Right lobe of liver (tissue), 6 donors: Measurements from ENCODE around the gene SH3D21. TPM values are rescaled to one million over a fixed set of nuclear protein-coding genes. Genes with fewer than 3 reads are reported as not detected.

Experiments
- ATAC-seq, 4 donors: fragments of 200-7000 bp; cut with Tn5 transposase; one replicate each; pipeline ENCODE4 v1.9.1; 2020; ENCODE audit warnings: mild to moderate bottlenecking in 4 of 4, moderate library complexity in 4 of 4
- DNase-seq, 3 donors: peaks; one replicate each; pipeline ENCODE4 v3.0.0-alpha.2; 2020
- H3K27ac ChIP-seq, 3 donors: fragments of 200-600 bp; one replicate each; pipeline ENCODE4 v1.8.0; 2022
- H3K27me3 ChIP-seq, 2 donors: fragments of 200-600 bp; one replicate each; pipeline ENCODE4 v1.8.0; 2022
- H3K36me3 ChIP-seq, 4 donors: fragments of 200-600 bp; sonication (generic) in 1 of 4; one replicate each; pipeline versions ENCODE4 v1.5.1 to v1.8.0; 2017 to 2022; ENCODE audit warnings: control low read depth in 1 of 4
- H3K4me1 ChIP-seq, 4 donors: fragments of 200-600 bp; sonication (generic) in 1 of 4; one replicate each; pipeline versions ENCODE4 v1.5.1 to v1.8.0; 2017 to 2022; ENCODE audit warnings: control low read depth in 1 of 4
- H3K4me3 ChIP-seq, 3 donors: fragments of 200-600 bp; one replicate each; pipeline ENCODE4 v1.8.0; 2022
- H3K9me3 ChIP-seq, 4 donors: fragments of 200-600 bp; sonication (generic) in 1 of 4; one replicate each; pipeline versions ENCODE4 v1.5.1 to v1.8.0; 2017 to 2022; ENCODE audit warnings: control low read depth in 1 of 4
- POLR2A ChIP-seq: fragments of 450-650 bp; IDR thresholded peaks from one replicate; pipeline ENCODE4 v1.6.1; 2017; ENCODE audit warnings: antibody characterized with exemption, mild to moderate bottlenecking
- WGBS: methylation state at CpG from one replicate; pipeline ENCODE4 v1.1.6; 2018; ENCODE audit warnings: low coverage, low lambda C conversion rate; ENCODE audit not compliant: insufficient coverage; ENCODE audit errors: missing lambda C conversion rate; 5-methylcytosine and 5-hydroxymethylcytosine counted together
- intact Hi-C, 2 donors: fragments of 100-400 bp; cut with DNase I; formaldehyde crosslinking; loops; one replicate each; pipeline versions ENCODE4 v1.11.2 to v1.14.1; 2022
- long read RNA-seq: library from polyadenylated mRNA; unstranded; transcript quantifications from one replicate; pipeline ENCODE4 v2.0.0, GENCODE V29; 2019
- total RNA-seq, 6 experiments: library from RNA; depleted of rRNA in 2 of 6; stranded (reverse); fragments of >200 nt in 2 of 6; fragmentation: NEBNext Ultra II Directional in 3 of 6; extraction: Animal tissue kit (Norgen Biotek cat#: 25700) in 3 of 6; gene quantifications; one replicate each; pipeline versions ENCODE4 v1.1.0 to v1.2.4, GENCODE V29; 2016 to 2023
- TF ChIP-seq, protein P1 (sequence below), 4 donors: fragments of 200-600 bp in 3 of 4; fragments of 450-650 bp in 1 of 4; IDR thresholded peaks; one replicate each; pipeline versions ENCODE4 v1.5.1 to v1.8.0; 2016 to 2022; ENCODE audit warnings: antibody characterized with exemption in 4 of 4, mild to moderate bottlenecking in 2 of 4
- donor health status: DM: no; HTN: yes; CAD: no.
- donor health status: DM: no; HTN: no; CAD: no.
- donor health status: DM: no; HTN: no; CAD: no.
- donor health status: DM: no; HTN: yes; CAD: no.
- donor health status: DM: no; HTN: yes; CAD: no.

Gene SH3D21
- 1 to 10 TPM in 4 of 6 experiments, under 1 TPM in 2; 0.50 to 5.1 (median 1.2) TPM for total RNA-seq
- long read RNA-seq, result 0 reads

DNA sequence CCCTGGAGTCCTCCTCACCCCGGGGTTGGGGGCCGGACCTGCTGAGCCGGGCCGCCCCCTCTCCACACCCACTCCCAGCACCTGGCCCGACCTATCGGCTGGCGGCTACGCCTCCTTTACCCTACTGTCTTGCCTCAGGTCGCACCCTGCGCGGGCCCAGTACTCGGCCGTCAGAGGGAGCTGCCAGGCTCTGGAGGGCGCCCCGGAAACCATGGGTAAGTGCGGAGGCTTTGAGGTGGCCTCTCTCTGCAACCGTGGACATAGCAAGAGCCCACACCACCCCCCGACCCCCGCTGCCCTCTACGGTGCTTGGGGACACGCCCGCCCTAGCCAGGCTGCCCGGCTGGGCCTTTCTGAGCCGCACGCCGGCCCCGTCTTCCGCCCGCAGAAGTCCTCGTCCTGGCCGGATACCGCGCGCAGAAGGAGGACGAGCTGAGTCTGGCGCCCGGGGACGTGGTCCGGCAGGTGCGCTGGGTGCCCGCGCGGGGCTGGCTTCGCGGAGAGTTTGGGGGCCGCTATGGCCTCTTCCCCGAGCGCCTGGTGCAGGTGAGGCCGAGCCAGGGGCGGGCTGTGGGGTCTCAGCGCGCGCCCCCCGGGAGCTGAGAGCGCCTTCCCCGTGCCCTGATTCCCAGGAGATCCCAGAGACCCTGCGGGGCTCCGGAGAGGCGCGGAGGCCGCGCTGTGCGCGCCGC lies at the start of gene SH3D21:
Gene SH3D21 (plus strand): TSS at position 159 of the 692 bp plus-strand sequence. CDS start 53 bp downstream, at position 212.
- ATAC-seq (peak; percentile 63 to 74 (median 74)), DNase-seq (peak; percentile 71 to 79 (median 79))
- WGBS, result 3% methylated on average over 10 of the region's 65 CpGs
- peak within 1 kb of the TSS; percentile 68 to 78 (median 68) for H3K4me3 ChIP-seq
- H3K36me3 ChIP-seq, result peaks cover 3 to 34% (median 10%) of the 10 kb centered on the region in 4 donors
- no peaks in the 10 kb centered on the region for H3K9me3 ChIP-seq
- peak within 1 kb of the TSS; percentile 26 to 69 (median 46) for H3K27ac ChIP-seq
- no peaks in the 10 kb centered on the region for H3K27me3 ChIP-seq
- intact Hi-C loops, result no loop called here
- no peak for TF ChIP-seq POLR2A
- TF ChIP-seq, protein P1, sequence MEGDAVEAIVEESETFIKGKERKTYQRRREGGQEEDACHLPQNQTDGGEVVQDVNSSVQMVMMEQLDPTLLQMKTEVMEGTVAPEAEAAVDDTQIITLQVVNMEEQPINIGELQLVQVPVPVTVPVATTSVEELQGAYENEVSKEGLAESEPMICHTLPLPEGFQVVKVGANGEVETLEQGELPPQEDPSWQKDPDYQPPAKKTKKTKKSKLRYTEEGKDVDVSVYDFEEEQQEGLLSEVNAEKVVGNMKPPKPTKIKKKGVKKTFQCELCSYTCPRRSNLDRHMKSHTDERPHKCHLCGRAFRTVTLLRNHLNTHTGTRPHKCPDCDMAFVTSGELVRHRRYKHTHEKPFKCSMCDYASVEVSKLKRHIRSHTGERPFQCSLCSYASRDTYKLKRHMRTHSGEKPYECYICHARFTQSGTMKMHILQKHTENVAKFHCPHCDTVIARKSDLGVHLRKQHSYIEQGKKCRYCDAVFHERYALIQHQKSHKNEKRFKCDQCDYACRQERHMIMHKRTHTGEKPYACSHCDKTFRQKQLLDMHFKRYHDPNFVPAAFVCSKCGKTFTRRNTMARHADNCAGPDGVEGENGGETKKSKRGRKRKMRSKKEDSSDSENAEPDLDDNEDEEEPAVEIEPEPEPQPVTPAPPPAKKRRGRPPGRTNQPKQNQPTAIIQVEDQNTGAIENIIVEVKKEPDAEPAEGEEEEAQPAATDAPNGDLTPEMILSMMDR (IDR thresholded peaks at IDR 0.05), result peak in 2 of 4 donors; percentile 1 to 29
- H3K4me1 ChIP-seq, result peaks cover 0 to 4% (median 0%) of the 10 kb centered on the region in 4 donors

DNA sequence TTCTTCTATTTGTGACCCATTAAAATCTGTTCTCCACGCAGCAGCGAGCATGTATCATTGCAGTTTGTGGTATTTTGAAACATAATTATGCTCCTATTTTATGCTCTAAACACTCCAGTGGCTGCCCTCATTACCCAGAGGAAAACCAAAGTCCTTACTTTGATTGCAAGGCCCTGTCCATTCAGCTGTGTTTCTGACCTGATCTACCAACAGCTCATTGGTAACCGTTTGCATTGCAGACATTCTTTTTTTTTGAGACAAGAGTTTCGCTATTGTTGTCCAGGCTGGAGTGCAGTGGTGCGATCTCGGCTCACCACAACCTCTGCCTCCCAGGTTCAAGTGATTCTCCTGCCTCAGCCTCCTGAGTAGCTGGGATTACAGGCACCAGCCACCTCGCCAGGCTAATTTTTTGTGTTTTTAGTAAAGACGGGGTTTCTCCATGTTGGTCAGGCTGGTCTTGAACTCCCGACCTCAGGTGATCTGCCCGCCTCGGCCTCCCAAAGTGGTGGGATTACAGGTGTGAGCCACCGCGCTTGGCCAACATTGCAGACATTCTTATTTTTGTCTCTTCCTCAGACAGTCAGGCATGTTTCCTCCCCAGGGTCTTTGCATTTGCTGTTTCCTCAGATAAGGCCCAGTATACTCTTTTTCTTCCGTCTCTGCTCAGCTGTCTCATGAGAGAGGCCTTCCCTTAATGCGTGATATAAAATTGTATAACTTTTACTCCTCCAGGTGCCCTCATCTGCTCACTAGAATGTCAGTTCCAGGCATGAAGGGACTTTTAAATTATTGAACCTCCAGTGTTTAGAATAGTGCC lies 49.4 kb upstream of the SH3D21 start:
- intact Hi-C loops, result no loop called here
- H3K9me3 ChIP-seq, result no peaks in the 10 kb centered on the region
- H3K4me1 ChIP-seq, result peaks cover 0 to 58% (median 21%) of the 10 kb centered on the region in 4 donors
- ATAC-seq (no peak), DNase-seq (no peak)
- no peaks in the 10 kb centered on the region for H3K27me3 ChIP-seq
- peaks cover 0 to 19% (median 3%) of the 10 kb centered on the region in 4 donors for H3K36me3 ChIP-seq
- WGBS, result 76% methylated on average over 8 of the region's 15 CpGs
- TF ChIP-seq, protein P1 (IDR thresholded peaks at IDR 0.05), result no peak
- H3K27ac ChIP-seq, result no peak overlapping the region
- no peak overlapping the region for H3K4me3 ChIP-seq

DNA sequence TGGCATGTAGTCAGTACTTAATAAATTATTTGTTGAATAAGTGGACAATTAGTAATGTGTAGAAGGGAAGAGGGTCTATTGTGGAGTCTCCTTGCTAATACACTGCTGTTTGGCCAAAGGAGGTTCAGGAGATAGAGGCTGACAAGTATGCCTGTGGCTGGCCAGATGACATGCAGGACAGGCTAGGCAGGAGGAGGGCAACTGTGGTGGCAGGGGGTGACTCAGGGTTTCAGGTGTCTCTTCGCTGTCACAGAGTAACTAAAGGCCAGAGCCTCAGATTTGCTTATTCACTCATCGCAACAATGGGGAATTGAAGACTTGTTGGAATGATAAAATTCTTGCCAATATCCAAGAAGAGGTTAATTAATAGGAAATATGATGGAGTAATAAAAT lies 48.8 kb upstream of the SH3D21 start:
- H3K27me3 ChIP-seq, result no peaks in the 10 kb centered on the region
- H3K4me1 ChIP-seq, result peaks cover 0 to 52% (median 16%) of the 10 kb centered on the region in 4 donors
- no peak for DNase-seq
- intact Hi-C loops, result no loop called here
- no peak overlapping the region for H3K27ac ChIP-seq
- H3K36me3 ChIP-seq, result peaks cover 0 to 19% (median 3%) of the 10 kb centered on the region in 4 donors
- TF ChIP-seq, protein P1 (IDR thresholded peaks at IDR 0.05), result no peak
- no peak for TF ChIP-seq POLR2A
- 94% methylated on average over 2 of the region's 2 CpGs for WGBS
- peak in 1 of 4 donors; percentile 57 for ATAC-seq
- H3K9me3 ChIP-seq, result no peaks in the 10 kb centered on the region
- no peak overlapping the region for H3K4me3 ChIP-seq

DNA sequence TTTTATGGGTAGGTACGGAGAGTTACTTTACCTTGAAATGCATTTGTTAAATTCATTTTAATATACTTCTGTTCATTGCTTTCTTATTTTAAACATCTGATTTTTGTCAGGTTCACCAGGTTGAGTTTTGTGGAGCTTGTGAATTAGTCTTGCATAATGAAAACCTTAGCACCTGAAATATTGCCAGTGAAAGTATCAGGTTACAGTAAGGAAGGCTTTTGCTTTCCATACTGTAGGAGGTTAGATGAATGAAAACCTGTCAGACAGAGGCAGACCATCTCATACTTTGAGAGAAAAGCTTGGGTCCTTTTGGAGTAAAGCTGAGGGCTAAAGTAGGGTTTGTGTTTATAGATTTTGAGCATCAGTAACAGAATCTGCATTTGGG lies 47.2 kb upstream of the SH3D21 start:
- peak in 3 of 4 donors; percentile 32 to 52 (median 38) for ATAC-seq
- Histone ChIP-seq H3K4me1 (peaks cover 0 to 43% (median 13%) of the 10 kb centered on the region in 4 donors), H3K27ac (no peak overlapping the region), H3K36me3 (peaks cover 2 to 19% (median 4%) of the 10 kb centered on the region in 4 donors), H3K4me3 (no peak overlapping the region), H3K27me3 (no peaks in the 10 kb centered on the region), H3K9me3 (no peaks in the 10 kb centered on the region)
- no peak for DNase-seq
- 35% methylated on average over 1 of the region's 1 CpG for WGBS
- TF ChIP-seq POLR2A, result no peak
- TF ChIP-seq, protein P1 (IDR thresholded peaks at IDR 0.05), result no peak
- intact Hi-C loops, result no loop called here
